Measurements from ENCODE around the gene UCKL1.

The UCKL1 gene

DNA sequence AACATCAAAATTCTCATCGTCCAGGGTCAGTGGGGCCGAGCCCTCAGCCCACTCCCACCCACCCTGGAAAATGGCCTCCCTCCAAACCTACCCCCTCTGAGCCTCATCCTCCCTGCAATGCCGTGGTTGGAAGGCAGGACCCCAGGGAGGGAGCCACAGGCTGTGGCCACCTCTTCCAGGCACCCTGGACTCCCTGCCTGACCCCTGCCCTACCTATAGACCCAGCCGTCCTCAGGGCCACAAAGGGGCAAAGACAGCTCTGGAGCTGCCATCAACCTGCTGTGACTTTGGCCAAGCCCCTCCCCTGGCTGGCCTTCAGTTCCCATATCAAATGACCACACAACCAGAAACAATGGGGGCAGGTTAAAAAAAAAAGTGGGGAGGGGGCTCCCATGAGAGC is 2.3 kb upstream of the UCKL1 start:
- no peak overlapping the region for H3K27ac ChIP-seq
- no peak for DNase-seq
- TF ChIP-seq, protein P1, sequence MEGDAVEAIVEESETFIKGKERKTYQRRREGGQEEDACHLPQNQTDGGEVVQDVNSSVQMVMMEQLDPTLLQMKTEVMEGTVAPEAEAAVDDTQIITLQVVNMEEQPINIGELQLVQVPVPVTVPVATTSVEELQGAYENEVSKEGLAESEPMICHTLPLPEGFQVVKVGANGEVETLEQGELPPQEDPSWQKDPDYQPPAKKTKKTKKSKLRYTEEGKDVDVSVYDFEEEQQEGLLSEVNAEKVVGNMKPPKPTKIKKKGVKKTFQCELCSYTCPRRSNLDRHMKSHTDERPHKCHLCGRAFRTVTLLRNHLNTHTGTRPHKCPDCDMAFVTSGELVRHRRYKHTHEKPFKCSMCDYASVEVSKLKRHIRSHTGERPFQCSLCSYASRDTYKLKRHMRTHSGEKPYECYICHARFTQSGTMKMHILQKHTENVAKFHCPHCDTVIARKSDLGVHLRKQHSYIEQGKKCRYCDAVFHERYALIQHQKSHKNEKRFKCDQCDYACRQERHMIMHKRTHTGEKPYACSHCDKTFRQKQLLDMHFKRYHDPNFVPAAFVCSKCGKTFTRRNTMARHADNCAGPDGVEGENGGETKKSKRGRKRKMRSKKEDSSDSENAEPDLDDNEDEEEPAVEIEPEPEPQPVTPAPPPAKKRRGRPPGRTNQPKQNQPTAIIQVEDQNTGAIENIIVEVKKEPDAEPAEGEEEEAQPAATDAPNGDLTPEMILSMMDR (IDR thresholded peaks at IDR 0.05; ENCODE audit: low read depth, low read length) = no peak
- no peak overlapping the region for H3K4me3 ChIP-seq (ENCODE audit: low read depth, low read length)
- peaks cover 7% of the 10 kb centered on the region for H3K36me3 ChIP-seq
- no peaks in the 10 kb centered on the region for H3K27me3 ChIP-seq (ENCODE audit: insufficient read depth, low read depth, severe bottlenecking)
- no peaks in the 10 kb centered on the region for H3K9me3 ChIP-seq (ENCODE audit: severe bottlenecking)

DNA sequence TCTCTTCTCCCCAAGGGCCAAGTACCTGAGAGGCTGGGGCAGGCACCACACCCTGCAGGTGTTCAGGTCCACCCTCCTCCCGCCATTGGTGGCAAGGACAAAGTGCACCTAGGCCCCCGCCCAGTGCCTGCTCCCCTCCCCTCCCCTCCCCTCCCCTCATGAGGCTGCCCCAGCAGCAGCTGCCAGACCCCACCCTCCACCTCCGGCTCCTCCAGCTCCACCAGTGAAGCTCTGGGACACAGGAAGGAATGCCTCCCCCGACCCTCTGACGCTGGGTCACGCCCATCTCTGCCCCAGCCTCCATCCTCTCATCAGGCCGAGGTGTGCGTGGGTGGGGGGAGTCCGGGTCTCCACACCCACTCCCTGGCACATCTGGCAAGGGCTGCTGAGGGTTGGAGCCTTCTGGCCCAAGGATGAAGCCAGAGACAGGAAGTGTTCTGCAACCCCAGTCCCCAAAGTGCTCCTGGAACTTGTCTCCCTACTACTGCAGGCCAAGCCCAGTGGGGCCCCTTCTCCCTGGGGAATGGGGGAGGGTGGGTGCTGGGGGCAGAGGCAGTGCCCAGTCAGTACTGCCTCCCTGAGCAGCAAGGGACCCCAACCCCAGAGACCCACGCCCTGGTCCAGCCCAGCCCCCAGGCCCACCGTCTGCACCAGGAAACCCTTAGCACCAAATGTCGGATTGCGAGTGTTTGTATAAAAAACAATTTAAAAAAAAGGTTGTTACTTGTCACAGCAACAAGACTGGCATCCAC is 1.6 kb upstream of the UCKL1 start:
- H3K36me3 ChIP-seq = peaks cover 4% of the 10 kb centered on the region
- H3K9me3 ChIP-seq (ENCODE audit: severe bottlenecking) = no peaks in the 10 kb centered on the region
- no peak overlapping the region for H3K4me3 ChIP-seq (ENCODE audit: low read depth, low read length)
- no peak for DNase-seq
- H3K27ac ChIP-seq = no peak overlapping the region
- TF ChIP-seq, protein P1 (IDR thresholded peaks at IDR 0.05; ENCODE audit: low read depth, low read length) = no peak
- no peaks in the 10 kb centered on the region for H3K27me3 ChIP-seq (ENCODE audit: insufficient read depth, low read depth, severe bottlenecking)

DNA sequence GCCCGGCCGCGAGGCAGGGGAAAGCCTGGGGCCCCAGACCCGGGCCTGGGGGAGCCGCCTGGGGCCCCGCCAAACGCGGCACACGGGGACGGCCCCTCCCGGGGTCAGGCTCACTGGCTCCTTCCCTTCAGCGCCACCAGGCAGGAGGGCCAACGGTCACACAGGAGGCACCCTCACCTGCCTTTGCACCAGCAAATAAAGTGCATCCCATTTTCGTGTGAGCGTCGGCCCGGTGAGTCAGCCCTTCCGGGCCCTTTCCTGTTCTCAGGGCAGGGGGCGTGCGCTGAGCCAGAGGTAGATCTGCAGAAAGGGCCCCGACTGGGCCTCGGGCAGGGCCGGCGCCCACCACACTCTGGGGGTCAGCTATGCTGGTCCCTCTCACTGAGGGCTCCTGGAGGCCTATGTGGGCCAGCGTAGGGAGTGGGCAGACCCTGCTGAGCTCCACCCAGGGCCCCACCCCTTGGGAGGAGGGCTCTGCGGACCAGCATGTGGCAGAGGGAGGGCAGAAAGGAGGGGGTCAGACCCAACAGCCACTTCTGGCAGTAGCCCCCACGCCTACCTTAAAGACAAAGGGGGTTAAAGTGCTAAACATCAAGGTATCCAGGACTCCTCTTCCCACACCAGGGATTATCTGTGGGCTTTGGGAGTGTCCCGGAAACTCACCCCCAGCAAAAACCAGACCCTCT is 931 bp upstream of the UCKL1 start:
- TF ChIP-seq, protein P1 (IDR thresholded peaks at IDR 0.05; ENCODE audit: low read depth, low read length) = no peak
- Histone ChIP-seq H3K27me3 (ENCODE audit: insufficient read depth, low read depth, severe bottlenecking) (no peaks in the 10 kb centered on the region), H3K27ac (peak overlapping the region; percentile 36; the same call in 1 of the 2 replicates), H3K36me3 (peaks cover 2% of the 10 kb centered on the region), H3K9me3 (ENCODE audit: severe bottlenecking) (no peaks in the 10 kb centered on the region), H3K4me3 (ENCODE audit: low read depth, low read length) (peak overlapping the region; percentile 49)
- DNase-seq = peak; percentile 73

DNA sequence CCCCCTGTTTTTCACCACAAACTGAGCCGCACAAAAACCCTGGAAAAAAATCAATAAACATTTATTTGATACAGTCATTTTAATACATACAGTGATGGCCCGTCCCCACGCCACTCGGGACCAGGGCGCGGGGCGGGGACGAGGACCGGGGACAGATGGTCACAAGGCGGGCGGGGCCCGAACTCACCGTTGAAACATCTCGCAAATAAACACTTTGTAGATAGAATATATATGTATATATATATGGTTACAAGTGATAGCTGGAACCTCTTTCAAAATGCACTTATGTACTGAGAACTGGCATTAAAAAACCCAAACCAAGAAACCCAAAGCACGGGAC is 418 bp upstream of the UCKL1 start:
- H3K36me3 ChIP-seq = peaks cover 2% of the 10 kb centered on the region
- no peak for DNase-seq
- no peaks in the 10 kb centered on the region for H3K27me3 ChIP-seq (ENCODE audit: insufficient read depth, low read depth, severe bottlenecking)
- H3K9me3 ChIP-seq (ENCODE audit: severe bottlenecking) = no peaks in the 10 kb centered on the region
- H3K27ac ChIP-seq = peak overlapping the region; percentile 36; the same call in 1 of the 2 replicates
- peak overlapping the region; percentile 49 for H3K4me3 ChIP-seq (ENCODE audit: low read depth, low read length)
- TF ChIP-seq, protein P1 (IDR thresholded peaks at IDR 0.05; ENCODE audit: low read depth, low read length) = no peak

DNA sequence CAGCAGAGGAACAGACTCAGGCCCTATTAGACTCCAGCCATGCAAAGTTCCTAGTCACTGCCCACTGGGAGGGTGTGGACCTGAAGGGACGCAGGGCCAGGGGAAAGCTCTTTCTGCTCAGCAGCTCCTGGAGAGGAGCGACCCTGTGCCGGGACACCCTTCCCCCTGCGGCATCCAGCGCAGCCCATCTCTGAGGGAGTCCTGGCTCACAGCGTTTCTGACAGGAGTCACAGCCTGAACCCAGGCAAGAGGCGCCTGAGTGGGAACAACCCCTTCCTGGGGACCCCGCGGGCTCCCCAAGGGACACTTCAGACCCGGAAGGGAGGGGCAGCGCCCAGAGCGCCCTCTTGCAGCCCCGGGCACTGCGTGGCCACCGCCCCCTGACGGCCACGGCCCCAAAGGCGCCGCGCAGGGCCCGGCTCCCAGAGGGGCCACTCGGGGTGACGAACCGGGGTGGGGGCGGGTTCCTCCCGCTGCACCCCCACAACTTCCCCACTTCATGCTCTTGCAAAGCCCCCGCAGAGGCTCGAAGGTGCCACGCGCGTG is 862 bp downstream of the UCKL1 start:
- peak overlapping the region; percentile 63 for H3K4me3 ChIP-seq (ENCODE audit: low read depth, low read length)
- H3K9me3 ChIP-seq (ENCODE audit: severe bottlenecking) = no peaks in the 10 kb centered on the region
- peaks cover 2% of the 10 kb centered on the region; the same call in 1 of the 2 replicates for H3K36me3 ChIP-seq
- TF ChIP-seq, protein P1 (IDR thresholded peaks at IDR 0.05; ENCODE audit: low read depth, low read length) = peak; percentile 33; the same call in 1 of the 2 replicates
- H3K27me3 ChIP-seq (ENCODE audit: insufficient read depth, low read depth, severe bottlenecking) = no peaks in the 10 kb centered on the region
- H3K27ac ChIP-seq = peak overlapping the region; percentile 89
- no peak for DNase-seq
